GM19395 (cell line): Measurements from ENCODE around the gene TBPL2.
A peak's percentile ranks its signal among the peaks of the same experiment; 100 is the strongest.
"Not testable (repeated sequence)": the region's sequence is repeated elsewhere in the genome, so short reads cannot be mapped to it uniquely, and the experiment has no call there.

Experiments
- ATAC-seq: cut with Tn5 transposase; IDR thresholded peaks from one replicate; pipeline ENCODE4 v1.9.1; 2021; ENCODE audit warnings: mild to moderate bottlenecking, moderate library complexity; ENCODE audit not compliant: unreplicated experiment

The TBPL2 gene

DNA sequence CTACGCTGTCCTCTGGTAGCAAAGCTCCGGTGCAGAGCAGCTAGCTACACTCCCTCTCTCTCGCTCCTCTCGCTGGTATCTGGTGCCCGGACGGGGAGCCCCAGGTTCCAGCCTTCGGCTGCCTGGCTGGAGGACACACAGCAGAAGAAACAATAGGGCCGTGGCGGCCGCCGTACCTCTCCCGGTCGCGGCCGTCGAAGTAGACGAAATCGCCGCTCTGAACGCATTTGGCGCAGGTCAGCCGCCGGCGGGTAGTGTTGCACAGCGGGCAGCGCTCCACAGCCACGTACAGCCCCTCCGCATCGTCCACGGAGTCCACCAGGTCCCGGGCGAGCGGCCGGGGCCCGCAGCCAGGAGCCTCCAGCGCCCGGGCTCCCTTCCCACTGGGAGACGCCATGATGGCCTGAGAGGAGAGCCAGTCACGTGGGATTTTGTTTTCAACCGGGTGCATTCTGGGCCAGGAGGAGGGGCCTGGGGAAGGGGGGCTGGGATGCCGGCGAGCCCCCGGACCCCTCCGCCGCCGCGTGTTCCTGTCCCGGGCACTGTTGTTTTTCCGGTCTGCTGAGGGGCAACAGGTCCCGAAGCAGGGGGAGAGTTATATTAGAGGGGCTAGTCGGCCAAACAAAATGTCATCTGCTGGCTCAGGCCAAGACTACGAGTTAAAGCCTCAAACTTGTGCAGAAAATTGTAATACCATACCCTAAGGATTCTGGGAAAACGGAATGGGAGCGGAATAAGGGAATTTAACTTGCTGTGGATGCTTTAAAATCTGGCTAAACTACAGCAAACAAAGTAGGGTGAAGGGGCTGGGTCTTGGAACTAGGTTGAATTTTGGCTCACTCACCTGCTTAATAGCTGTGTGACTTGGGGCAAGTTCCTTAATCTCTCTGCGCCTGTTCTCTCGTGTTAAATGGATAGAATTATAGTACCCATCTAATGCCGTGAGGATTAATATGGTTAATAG lies 28.7 kb downstream of the TBPL2 start, which contains the start of gene ATG14:
Gene ATG14 (minus strand): TSS at position 405 of the 964 bp plus-strand sequence. CDS start 8 bp downstream, at position 397.
- ATAC-seq: peak; percentile 94

DNA sequence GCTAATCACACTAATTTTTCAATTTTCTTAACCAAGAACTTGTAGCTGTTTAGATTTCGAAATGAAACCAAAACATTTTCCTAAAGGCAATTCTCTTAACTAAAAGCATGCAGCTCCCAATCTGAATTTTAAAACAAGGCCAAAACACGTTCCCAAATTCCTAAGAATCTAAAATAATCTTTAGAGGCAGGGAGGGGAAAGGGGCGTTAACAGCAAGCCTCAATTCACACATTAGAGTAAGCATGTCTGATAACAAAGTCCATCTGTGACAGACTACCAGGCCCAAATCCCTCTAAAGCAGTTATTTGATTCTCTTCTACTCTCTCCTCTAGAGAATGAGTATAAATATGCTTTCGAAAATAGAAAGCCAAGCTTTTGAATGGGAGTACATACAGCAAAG lies 29.5 kb downstream of the TBPL2 start:
- ATAC-seq: no peak

- ATAC-seq: no peak
These were observed 36.1 kb downstream of the TBPL2 start for GRCh38 chr14:55404173-55404854.

DNA sequence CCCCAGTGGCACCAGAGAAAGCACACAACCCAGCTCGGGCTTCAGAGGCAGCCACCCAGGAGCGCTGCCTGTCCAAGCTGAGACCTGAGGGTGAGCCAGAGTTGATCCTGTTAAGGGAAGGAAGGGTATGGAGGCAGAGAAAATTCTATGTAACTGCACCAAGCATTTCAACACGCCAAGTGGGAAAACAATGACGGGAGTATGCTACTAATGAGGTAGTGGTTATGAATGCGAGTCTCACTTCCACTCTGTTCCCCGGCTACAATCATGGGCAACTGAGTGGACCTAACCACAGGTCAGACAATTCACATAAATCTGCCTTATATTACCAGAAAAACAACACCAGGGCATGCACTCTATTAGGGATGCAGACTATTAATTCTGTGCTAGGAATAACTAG lies 38.7 kb downstream of the TBPL2 start:
- ATAC-seq: no peak

- no peak for ATAC-seq
These were observed 40.6 kb downstream of the TBPL2 start for GRCh38 chr14:55399852-55400251.

DNA sequence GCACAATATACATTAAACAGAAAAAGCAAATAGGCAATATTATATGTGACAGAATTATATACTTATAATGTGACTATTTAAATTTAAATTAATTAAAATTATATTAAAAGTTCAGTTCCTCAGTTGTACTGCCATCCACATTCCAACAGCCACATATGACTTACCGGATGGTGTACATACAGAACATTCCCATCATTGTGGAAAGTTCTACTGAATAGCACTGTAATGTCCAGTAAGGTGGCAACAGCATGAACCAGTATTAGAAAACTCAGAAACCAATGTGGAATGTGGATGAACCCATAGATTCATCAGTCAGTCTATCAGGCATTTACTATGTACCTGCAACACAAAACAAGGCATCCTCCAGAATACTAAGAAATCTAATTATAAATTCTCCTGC lies 41.2 kb downstream of the TBPL2 start:
- ATAC-seq: no peak

GRCh38 chr14:55398679-55399078 lies 41.7 kb downstream of the TBPL2 start:
- no peak for ATAC-seq

DNA sequence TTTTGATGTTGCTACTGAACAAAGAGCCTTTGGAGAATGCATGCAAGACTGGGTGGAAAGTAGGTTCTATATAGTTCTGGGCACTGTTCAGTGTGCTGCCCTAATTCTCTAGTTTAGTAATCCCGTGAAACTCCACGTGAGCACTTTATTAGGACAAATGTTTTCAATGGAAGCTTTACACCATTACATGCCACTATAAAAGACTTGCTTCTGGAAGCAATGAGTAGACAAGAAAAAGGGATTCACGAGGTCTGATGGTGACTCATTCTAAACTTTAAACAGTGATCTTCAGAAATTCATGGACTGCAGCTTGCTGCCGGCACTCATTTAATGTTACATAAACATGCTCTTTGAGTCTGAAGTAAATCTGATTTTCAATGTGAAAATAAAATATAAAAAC lies 51.1 kb downstream of the TBPL2 start:
- ATAC-seq: no peak

DNA sequence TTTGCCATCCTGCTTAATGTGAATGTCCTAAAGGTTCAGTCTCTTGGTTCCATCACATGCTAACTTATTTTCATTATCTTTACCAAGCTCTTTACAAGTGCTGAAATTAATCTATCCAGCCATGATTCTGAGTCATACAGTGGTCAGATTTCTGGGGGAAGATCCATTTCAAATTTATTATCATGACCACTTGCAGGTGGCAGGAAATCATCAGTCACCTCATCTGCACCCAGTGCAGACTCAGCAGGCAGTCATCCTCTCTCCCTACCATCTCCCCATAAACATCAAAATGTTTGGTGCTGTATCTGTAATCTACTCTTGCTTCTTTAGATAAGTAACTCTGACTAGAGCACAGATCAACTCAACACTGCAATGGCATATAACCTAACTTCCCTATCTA lies 52.3 kb downstream of the TBPL2 start:
- no peak for ATAC-seq

GRCh38 chr14:55387121-55387520 lies 53.3 kb downstream of the TBPL2 start:
- ATAC-seq: no peak

GRCh38 chr14:55386037-55386808 lies 54.2 kb downstream of the TBPL2 start:
- no peak for ATAC-seq

GRCh38 chr14:55384536-55384935 lies 55.9 kb downstream of the TBPL2 start:
- ATAC-seq: no peak

GRCh38 chr14:55383541-55384140 lies 56.8 kb downstream of the TBPL2 start:
- ATAC-seq: no peak

DNA sequence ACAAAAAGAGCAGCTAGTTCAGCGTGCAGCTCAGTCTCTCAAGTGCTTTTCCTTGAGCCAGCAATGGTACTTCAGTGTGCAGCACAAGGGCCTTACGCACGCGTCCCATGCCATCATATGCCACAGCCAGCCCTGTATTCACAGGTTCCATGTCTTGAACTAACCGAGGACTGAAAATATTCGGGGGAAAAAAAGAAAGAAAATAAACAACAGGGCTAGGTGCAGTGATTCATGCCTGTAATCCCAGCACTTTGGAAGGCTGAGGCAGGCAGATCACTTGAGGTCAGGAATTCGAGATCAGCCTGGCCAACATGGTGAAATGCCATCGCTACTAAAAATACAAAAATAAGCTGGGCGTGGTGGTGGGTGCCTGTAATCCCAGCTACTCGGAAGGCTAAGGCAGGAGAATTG lies 57.4 kb downstream of the TBPL2 start:
- not testable (repeated sequence) for ATAC-seq

DNA sequence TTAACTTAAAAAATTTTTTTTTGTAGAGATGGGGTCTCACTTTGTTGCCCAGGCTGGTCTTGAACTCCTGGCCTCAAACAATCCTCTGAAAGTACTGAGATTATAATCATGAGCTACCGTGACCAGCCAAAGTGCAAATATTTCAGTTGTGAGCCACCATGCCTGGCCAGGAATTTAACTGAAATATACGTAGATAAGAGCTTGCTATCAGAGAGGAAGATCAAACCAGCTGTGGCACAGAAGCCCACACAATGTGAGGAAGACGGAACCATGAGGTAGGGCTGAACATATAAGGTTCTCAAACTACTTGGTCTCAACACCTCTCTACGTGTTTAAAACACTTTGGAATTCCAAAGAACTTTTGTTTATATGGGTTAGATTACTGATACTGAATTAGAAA lies 57.9 kb downstream of the TBPL2 start:
- ATAC-seq: no peak

GRCh38 chr14:55381561-55381960 lies 58.9 kb downstream of the TBPL2 start:
- ATAC-seq: no peak

- ATAC-seq: no peak
These were observed 59.4 kb downstream of the TBPL2 start for GRCh38 chr14:55381040-55381439.

GRCh38 chr14:55377236-55377635 lies 63.2 kb downstream of the TBPL2 start:
- no peak for ATAC-seq

DNA sequence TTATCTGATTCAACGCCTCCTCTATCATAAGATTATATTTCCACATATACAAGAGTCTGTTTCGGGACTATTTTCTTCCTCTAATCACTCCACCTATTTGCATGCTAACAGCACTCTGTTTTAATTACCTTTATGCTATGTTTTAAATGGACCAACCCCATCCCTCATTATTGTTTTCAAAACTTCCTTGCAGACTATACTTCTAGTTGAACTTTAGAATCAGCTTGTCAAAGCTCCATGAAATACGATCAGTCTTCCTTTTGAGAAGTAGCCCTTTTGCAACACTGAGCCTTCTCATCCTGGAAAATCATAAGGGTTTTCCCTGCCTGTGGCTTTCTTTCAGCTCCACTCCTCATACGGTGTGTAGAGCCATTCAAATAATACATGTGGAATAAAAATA lies 65.6 kb downstream of the TBPL2 start:
- ATAC-seq: no peak

DNA sequence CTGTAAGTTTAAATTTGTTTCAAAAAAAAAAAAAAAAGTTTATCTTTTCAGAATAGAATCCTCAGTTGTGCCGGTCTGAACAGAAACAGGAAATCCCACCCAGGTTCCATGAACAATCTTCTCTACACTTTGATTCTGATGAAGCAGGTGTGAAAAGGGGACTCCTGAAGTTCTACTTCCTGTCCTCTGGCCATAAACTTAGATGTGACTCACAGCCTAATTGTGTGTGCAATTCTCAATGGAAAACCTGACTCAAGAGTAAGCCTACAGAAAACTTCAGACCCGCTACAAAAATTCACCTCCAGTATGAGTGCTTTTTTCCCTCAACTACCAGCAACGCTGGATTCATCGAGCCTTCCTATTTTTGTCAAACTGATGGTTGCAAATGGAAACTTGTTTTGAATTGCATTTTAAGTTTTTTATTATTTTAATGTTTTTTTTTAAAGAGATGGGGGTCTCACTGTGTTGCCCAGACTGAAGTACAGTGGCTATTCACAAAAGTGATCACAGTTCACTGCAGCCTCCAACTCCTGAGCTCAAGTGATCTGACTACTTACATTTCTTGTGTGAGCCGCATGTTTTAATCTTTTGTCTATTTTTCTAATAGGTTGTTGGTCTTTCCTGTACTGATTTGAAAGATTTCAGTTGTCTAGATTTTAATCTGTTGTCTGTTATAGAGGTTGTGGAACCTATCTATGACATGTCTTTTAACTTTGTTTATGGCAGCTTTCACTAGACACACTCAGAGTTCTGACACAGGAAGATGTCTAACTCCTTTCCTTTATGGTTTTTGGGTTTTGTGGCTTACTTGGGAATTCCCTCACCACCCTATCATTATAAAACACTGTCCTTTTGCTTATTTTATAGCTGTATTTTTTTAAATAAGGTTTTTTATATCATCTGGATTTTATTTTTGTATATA lies 66.4 kb downstream of the TBPL2 start:
- peak; percentile 43 for ATAC-seq
